ENCODE data around the gene IDH3G.
A peak's percentile ranks its signal among the peaks of the same experiment; 100 is the strongest.
"Not testable (repeated sequence)": the region's sequence is repeated elsewhere in the genome, so short reads cannot be mapped to it uniquely, and the experiment has no call there.

Gene IDH3G

DNA sequence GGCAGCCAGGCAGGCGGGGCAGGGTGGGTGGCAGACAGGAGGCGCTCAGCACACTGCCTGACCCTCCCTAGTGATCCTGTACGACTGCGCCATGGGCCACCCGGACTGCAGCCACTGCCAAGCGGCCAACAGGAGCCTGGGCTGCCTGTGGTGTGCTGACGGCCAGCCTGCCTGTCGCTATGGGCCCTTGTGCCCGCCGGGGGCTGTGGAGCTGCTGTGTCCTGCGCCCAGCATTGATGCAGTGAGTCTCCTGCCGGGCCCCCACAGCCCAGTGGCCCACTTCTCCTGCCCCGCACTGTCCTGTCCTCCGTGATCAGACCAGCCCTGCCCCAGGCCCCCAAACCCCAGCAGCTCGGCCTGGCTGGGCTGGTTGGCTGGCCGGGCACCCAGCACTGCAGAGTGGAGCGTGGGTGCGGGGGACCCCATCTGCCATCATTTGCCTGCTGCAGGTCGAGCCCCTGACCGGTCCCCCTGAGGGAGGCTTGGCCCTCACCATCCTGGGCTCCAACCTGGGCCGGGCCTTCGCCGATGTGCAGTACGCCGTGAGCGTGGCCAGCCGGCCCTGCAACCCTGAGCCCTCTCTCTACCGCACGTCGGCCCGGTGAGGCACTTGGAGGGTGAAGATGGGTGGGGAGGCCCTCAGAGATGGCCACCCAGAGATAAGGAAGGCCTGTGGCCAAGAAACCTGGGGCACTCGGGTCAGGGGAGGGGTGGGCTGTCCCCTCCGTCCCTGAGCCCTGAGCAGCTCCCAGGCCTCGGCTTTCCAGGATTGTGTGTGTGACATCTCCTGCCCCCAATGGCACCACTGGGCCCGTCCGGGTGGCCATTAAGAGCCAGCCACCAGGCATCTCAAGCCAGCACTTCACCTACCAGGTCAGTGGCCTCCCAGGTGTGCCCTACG lies 22.5 kb downstream of the IDH3G start:
- DNase-seq = no peak

GRCh38 chrX:153770601-153771414 lies 23.4 kb downstream of the IDH3G start:
- DNase-seq = no peak

GRCh38 chrX:153769865-153770600 lies 24.1 kb downstream of the IDH3G start:
- no peak for DNase-seq

DNA sequence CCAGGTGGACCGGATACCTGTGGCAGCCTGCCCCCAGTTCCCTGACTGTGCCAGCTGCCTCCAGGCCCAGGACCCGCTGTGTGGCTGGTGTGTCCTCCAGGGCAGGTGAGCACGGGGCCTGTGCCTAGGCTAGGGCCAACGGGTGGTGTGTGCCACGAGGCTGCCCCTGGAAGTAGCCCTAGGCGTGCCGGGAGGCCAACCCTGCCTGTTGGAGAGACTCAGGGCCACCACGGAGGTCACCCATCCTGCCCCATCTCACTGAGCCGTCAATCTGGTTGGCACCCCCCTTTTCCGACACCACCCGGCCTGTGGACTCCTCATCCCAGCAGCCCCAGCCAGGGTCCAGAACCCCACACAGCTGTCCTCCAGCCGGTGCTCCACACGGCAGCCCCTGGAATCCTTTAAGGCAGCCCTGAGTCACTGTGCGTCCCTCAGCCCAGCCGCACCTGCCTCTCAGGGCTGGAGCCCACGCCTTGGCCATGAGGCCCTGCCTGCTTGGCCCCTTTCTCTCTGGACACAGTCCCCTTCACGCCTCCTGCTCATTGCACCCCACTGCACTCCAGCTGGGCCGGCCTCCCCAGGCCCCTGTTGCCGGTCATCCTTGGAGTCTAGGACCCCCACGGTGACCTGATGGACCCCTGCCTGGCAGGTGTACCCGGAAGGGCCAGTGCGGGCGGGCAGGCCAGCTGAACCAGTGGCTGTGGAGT lies 24.9 kb downstream of the IDH3G start:
- no peak for DNase-seq

GRCh38 chrX:153768311-153769157 lies 25.6 kb downstream of the IDH3G start:
- DNase-seq = no peak

DNA sequence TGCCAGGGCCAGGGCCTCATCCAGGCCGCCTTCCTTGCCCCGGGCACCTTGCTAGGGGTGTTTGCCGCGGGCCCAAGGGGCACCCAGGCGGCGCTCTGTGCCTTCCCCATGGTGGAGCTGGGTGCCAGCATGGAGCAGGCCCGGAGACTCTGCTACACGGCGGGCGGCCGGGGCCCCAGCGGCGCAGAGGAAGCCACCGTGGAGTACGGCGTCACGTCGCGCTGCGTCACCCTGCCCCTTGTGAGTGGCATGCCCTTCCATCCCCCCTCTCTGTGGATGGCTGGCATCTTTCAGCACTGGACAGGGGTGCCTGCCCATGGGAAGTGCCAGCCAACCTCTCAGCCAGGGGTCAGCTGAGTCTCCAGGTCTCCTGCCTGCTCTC lies 26.5 kb downstream of the IDH3G start:
- DNase-seq = no peak

DNA sequence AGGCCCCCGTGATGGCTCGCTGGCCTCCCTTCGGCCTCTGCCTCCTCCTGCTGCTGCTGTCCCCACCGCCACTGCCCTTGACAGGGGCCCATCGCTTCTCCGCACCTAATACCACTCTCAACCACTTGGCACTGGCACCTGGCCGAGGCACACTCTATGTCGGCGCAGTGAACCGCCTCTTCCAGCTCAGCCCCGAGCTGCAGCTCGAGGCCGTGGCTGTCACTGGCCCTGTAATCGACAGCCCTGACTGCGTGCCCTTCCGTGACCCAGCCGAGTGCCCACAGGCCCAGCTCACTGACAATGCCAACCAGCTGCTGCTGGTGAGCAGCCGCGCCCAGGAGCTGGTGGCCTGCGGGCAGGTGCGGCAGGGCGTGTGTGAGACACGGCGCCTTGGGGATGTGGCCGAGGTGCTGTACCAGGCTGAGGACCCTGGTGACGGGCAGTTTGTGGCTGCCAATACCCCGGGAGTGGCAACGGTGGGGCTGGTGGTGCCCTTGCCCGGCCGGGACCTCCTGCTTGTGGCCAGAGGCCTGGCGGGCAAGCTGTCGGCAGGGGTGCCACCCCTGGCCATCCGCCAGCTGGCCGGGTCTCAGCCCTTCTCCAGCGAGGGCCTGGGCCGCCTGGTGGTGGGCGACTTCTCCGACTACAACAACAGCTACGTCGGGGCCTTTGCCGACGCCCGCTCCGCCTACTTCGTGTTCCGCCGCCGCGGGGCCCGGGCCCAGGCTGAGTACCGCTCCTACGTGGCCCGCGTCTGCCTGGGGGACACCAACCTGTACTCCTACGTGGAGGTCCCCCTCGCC lies 27.1 kb downstream of the IDH3G start:
- no peak for DNase-seq

- no peak for DNase-seq
Measured at GRCh38 chrX:153766098-153766817, 27.9 kb downstream of the IDH3G start.

DNA sequence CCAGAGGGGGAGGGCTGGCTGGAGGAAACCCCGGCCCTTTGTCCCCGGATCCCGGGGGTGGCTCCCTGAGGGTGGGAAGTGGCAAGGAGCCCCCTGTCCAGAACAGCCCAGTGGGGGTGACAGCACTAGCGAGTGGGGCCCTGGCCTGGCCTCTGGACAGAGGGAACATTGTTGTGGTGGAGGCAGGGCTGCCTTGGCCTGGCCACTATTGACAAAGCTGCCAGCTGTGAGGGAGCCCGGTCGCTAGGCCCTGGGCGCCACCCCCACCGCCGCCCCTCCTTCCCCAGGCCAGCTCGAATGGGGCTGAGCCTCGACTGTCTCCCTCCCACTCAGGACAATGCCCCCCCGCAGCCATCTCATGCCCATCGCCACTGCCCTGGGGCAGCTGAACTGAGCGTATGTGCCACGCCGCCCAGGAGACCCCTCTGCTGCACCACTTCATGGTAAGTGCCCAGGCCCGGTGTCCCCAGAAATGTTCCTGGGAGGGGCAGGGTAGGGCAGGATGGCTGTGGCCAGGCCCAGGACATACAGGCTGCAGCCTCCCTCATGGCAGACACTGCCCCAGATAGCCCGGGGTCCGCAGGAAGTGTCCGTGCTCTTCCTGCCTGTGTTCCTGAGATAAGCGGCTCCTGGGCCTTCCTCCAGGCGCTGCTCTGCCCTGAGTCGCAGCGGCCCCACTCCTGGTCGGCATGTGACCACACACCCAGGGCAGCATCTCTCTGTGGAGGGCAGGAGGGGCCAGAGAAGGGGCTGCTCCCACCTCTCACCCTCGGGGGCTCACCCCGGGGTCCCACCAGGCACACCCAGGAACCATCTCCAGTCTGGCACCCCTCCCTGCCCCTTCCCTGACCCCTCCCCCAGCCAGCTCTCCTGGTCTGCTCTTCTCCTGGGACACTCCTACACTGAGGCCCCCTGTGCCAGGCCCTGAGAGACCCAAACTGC lies 28.8 kb downstream of the IDH3G start:
- no peak for DNase-seq

DNA sequence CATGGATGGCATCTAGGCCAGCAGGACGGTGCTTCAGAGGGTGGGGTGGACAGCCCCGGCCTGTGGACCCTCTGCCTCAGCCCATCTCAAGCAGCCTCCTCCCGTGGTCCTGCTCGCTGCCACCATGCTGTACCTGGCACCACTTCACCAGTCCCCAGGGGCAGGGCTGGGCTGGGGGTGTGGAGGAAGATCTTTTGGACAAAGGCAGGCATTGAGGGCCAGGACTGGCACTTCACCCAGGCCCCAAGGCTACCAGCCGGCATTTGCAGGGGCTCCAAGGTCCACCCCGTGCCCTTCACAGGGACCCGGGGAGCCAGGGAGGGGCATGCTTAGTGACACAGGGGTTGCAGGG lies 29.4 kb downstream of the IDH3G start:
- DNase-seq = no peak

DNA sequence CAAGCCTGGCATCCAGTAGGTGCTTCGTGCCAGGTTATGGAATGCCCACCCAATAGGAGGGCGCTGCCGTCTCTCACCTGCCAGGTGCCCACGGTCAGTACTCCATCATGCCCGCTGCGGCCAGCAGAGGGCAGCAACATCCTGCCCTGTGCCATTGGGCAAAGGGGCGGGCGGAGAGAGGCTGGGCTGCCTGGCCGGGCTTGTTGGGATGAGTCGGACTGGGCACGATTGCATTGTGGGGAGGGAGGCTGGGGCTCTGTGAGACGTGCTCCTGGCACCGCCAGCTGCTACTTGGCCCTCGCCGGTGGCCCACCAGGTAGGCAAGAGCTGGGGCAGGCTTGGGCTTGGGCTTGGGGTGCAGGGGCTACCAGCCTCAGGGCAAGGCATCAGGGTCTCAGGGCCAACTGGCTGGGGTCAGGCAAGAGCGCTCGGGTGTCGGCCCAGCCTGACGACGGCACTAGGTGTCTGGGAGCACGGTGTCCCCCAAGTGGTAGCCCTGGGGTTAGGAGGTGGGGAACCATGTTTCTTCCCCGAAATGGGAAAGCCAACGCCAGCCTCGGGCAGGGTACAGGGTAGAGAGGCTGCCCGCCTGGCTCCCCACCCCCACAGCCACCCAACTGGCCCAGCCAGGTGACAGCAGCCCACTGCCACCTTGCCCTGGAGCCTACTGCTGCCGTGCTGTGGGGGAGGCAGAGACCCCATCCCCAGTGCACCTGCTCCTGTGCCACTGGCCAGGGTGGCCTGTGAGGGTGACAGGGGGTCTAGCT lies 30.0 kb downstream of the IDH3G start, which contains the start of gene PLXNB3:
TSS of gene PLXNB3 (plus strand) at position 261 of the 767 bp plus-strand sequence. CDS start 1,287 bp downstream, outside the sequence.
- peak; percentile 66 for DNase-seq

DNA sequence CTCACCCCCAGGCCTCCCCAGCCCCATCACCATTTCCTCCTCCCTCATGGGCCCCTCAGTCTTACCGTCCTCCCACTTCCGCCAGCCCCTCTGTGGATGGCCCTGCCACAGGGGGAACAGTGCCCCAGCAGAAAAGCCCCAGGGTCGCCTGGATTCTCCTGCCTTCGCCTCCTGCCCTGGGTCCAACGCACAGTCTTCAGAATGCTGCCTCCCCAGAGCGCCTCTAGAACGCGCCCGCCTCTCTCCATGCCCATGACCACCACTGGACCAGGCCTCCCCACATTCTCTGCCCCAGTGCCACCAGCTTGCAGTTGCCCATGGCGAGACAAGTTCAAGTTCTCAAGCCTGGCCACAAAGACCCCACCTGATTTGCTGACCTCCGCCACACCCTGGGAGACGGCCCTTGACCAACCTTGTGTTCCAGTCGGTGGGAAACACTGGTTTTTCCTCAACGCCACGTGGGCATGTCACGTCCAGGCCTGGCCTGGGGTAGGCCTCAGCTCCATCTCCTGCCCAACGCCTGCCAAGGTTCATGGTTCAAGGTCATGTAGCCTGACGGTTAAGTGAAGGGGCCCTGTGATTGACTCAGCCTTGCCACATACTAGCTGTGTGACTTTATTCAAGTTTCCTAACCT lies 30.8 kb downstream of the IDH3G start:
- DNase-seq = no peak

DNA sequence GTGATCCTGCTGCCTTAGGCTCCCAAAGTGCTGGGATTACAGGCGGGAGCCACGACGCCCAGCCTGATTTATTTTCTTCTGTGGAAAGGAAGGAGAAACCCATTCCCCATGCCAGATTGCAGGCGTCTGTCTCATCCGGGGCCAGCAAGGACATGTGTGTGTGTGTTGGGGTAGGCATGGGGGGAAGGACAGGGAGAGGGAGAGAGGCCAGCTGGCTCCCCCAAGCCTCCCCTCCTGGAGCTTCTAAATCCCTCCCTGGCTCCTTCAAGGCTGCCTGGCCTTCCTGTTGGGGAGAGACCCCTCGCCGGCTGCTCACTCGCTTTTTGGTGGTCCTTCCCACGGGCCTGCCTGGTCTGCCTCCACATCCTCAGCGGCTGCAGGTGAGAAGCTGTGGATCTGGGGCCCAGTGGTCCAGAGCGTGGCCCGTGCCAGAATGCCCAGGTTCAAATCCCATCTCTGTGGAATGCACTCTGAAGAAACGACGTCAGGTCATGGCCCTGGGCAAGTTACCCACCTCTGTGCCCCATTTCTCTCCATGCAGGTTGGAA lies 31.5 kb downstream of the IDH3G start:
- DNase-seq = no peak

DNA sequence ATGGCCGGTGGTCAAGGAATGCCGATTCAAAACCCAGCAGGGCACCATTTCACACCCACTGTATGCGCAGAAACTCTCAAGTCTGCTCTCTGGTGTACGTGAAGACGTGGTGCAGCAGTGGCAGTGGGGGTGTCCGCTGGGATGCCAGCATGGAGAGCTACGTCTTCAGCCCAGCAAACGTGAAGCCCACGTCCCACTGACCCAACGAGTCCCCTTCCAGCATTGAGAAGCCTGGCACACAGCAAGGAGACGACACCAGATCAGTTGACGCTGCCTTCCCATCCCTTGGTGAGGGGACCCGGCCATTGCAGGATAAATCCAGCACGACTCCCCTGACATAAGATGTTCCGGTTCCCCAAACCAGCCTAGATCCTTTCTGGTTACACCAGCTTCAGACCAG lies 32.3 kb downstream of the IDH3G start:
- DNase-seq = no peak

GRCh38 chrX:153755136-153755535 lies 39.0 kb downstream of the IDH3G start:
- no peak for DNase-seq

DNA sequence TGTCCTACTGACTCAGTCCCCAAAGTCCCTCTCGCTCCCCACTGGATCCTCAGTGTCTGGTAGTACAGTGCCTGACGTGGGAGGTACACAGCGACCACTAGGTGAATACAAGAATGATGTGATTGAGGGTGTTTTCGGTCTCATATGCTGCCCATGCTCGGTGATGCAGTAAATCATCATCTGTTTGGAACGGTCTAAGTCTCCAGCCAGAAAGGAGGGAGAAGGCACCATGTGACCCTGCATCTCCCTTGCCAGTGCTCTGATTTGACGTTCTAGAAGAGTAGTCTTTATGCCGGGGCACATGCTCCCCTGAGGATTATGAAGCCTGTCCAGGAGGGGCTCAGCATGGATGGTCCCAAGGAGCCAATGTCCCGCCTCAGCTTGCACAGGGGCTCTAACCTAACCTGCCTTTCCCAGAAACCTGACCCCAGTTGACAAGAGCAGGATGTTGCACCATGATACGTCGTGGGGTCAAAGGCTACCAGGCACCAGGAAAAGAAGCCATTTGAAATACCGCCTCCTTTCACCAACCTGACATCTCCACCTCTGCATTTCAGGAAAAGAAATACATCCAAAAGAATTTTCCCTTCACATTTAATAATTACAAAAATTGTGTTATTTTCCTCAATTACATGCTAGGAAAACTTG lies 43.9 kb downstream of the IDH3G start:
- no peak for DNase-seq

GRCh38 chrX:153749017-153749416 lies 45.2 kb downstream of the IDH3G start:
- not testable (repeated sequence) for DNase-seq

All from NCI-H2029 (cell line).